HFF-Myc (cell line): ENCODE data around the gene ELOVL1.

ENCODE experiments used
- DNase-seq: peaks from one replicate; pipeline ENCODE4 v3.0.0-alpha.2; 2011; ENCODE audit warnings: low read depth; ENCODE audit errors: extremely low read depth
- H3K4me3 ChIP-seq: replicated peaks from 2 replicates; pipeline ENCODE4 v1.5.1; 2011; ENCODE audit warnings: low read depth, mild to moderate bottlenecking, control low read depth, low read length
- TF ChIP-seq, protein P1 (sequence below): IDR thresholded peaks from 2 replicates; pipeline ENCODE4 v1.5.1; 2012; ENCODE audit warnings: mild to moderate bottlenecking, low read depth, low read length, control low read depth; ENCODE audit errors: missing control alignments

The ELOVL1 gene

DNA sequence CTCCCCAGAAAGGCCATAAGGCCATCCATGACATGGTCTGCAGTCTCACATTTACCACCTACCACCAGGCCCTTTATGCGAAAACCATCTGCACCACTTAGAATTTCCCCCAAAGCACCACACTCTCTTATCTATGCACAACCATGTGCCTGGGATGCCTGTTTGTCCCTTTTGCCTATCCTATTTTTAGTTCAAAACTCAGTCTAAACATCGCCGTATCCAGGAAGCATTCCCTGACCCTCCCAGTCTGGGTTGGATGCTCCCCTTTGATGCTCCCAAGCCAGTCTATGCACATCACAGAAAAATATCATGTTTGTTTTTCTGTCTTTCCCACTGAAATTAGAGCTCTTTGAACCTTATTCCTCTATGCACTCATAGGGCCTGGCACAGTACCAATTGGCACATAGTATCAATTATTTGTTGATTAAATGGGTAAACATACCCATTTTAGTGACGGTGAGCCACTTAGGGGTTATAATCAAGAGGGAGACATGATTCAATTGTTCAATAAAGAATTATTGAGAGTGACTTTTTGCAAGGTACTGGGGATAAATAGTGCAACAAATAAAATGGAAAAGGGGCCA, 23.5 kb downstream of the ELOVL1 start:
- TF ChIP-seq, protein P1, sequence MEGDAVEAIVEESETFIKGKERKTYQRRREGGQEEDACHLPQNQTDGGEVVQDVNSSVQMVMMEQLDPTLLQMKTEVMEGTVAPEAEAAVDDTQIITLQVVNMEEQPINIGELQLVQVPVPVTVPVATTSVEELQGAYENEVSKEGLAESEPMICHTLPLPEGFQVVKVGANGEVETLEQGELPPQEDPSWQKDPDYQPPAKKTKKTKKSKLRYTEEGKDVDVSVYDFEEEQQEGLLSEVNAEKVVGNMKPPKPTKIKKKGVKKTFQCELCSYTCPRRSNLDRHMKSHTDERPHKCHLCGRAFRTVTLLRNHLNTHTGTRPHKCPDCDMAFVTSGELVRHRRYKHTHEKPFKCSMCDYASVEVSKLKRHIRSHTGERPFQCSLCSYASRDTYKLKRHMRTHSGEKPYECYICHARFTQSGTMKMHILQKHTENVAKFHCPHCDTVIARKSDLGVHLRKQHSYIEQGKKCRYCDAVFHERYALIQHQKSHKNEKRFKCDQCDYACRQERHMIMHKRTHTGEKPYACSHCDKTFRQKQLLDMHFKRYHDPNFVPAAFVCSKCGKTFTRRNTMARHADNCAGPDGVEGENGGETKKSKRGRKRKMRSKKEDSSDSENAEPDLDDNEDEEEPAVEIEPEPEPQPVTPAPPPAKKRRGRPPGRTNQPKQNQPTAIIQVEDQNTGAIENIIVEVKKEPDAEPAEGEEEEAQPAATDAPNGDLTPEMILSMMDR, result no peak
- no peak overlapping the region for H3K4me3 ChIP-seq
- DNase-seq, result no peak

DNA sequence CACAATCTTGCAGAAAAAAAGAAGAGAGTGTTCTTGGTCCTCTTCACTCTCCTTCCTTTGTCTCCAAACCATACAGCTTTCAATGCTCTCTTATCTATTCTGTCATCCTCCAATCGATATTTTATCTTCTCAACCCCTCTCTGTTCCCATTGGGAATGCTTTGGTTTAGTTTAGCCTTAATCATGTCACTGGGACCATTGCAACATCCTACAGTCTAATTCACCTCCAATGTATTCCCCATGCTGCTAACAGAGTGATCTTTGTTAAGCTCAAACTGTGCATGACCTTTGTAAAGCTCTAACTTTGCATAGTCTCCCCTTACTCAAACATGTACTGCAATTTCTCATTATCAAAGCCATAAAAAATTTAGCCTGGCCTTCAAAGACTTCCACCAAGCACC, 27.3 kb downstream of the ELOVL1 start:
- no peak for DNase-seq
- no peak overlapping the region for H3K4me3 ChIP-seq
- TF ChIP-seq, protein P1, result no peak

DNA sequence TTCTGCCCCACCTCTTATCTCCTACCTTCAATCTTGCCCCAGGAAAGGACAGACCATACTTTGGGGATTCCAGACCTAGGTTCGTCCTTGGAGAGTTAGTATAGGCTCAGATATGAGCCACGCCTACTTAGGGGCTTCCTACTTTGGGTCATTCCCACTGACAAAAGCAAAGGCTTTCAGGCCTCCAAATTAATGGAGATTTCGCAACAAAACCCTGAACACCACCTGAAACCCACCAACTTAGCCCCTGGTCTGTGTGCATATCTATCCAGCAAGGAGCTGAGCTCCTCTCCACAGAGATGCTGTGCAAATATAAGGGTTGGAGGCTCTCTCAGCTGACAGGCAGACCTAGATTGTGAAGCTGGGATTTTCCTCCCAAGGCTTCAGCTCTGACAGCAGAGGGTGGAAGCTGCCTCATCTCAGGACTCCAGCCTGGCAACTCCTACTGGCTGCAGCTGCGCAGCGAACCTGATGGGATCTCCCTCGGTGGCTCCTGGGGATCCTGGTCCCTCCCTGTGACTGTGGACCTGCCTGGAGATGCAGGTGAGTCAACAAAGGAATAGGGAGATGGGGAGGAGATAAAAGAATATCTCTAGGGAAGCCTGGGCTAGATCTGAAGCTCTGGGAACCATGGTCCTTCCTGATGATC, 28.1 kb downstream of the ELOVL1 start:
- DNase-seq, result no peak
- H3K4me3 ChIP-seq, result no peak overlapping the region
- TF ChIP-seq, protein P1, result no peak

DNA sequence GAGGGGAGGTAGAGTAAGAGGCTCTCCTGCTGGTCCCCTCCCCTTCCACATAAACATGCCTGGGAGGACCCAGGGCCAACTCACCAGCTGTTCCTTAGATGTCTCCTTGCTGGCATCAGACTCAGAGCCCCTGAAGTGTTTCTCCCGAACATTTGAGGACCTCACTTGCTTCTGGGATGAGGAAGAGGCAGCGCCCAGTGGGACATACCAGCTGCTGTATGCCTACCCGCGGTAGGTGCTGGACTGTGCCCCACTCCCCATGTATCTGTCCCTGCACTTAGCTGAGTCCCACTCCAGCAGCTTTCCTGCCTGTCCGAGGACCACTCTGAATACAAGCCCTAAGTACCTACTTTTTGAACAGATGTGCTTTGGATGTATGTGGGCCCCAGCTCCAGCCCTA, 29.8 kb downstream of the ELOVL1 start:
- H3K4me3 ChIP-seq, result no peak overlapping the region
- DNase-seq, result no peak
- TF ChIP-seq, protein P1, result no peak

DNA sequence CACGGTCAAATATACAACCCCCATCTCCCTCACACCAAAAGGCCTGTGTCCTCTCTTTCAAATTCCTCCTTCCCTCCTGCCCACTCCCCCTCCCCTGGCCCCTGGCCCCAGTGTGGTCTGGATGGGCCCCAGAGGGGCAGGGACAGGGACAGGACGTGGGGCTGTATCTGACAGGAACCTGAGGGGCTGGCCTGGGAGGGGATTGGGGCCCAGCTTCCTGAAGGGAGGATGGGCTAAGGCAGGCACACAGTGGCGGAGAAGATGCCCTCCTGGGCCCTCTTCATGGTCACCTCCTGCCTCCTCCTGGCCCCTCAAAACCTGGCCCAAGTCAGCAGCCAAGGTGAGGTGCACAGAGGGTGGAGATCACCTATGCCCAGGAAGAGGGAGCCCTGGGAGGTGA, 30.2 kb downstream of the ELOVL1 start, which contains the start of gene MPL:
Gene MPL (plus strand): TSS at position 231 of the 400 bp plus-strand sequence. CDS start 31 bp downstream, at position 262.
- DNase-seq, result no peak
- H3K4me3 ChIP-seq, result no peak within 1 kb of the TSS
- TF ChIP-seq, protein P1, result no peak

DNA sequence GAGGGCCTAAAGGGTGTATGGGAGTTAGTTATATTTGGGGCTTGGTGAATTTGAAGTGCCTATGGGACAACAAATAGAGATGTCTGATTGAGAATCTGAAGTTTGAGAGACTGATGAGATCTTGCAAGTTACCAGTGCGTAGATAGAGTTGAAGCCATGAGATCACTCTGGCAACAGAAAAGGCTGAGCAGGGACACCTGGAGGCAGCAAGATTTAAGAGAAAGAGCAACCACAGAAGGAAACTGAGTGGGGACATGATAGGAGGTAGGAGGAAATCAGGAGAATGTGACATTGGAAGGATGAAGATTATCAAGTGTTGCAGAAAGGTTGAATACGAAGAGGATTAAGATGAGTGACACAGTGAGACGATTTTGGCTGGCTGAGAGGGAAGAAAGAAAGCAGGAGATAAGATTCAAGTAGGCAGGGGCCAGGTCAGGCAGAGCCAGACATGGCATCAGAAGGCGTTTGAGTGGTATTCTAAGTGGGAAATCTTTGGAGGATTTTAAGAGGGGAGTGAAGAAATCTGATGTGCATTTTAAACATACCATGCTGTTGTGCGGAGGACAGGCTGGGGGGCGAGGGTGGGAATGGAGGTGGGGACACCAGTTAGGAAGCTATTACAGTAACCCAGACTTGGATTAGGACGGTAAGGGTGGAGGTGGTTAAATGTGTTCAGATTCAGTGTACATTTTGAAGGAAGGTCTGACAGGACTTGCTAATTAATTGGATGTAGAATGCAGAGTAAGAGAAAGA, 33.2 kb downstream of the ELOVL1 start:
- no peak overlapping the region for H3K4me3 ChIP-seq
- TF ChIP-seq, protein P1, result no peak
- DNase-seq, result no peak
